GM19455 (cell line): Measurements from ENCODE around the gene CEP250.
"Not testable (repeated sequence)": the region's sequence is repeated elsewhere in the genome, so short reads cannot be mapped to it uniquely, and the experiment has no call there.

ENCODE experiments used
- ATAC-seq: cut with Tn5 transposase; IDR thresholded peaks from one replicate; pipeline ENCODE4 v1.9.1; 2021; ENCODE audit not compliant: unreplicated experiment

CEP250 gene

DNA sequence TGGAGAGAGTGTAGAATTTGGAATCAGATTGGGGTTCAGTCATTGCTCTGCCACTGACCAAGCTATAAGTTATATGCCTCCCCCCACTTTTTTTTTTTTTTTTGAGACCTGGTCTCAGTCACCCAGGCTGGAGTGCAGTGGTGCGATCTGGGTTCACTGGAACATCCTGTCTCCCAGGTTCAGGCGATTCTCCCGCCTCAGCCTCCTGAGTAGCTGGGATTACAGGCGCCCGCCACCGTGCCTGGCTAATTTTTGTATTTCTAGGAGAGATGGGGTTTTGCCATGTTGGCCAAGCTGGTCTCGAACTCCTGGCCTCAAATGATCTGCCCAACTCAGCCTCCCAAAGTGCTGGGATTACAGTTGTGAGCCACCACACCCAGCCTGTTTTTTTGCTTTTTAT lies 1.3 kb downstream of the CEP250 start:
- ATAC-seq = not testable (repeated sequence)

- not testable (repeated sequence) for ATAC-seq
Measured at GRCh38 chr20:35457539-35457938, 2.1 kb downstream of the CEP250 start.

GRCh38 chr20:35458388-35458787 lies 3.0 kb downstream of the CEP250 start:
- ATAC-seq = no peak

- ATAC-seq = no peak
Measured at GRCh38 chr20:35461620-35462019, 6.2 kb downstream of the CEP250 start.

DNA sequence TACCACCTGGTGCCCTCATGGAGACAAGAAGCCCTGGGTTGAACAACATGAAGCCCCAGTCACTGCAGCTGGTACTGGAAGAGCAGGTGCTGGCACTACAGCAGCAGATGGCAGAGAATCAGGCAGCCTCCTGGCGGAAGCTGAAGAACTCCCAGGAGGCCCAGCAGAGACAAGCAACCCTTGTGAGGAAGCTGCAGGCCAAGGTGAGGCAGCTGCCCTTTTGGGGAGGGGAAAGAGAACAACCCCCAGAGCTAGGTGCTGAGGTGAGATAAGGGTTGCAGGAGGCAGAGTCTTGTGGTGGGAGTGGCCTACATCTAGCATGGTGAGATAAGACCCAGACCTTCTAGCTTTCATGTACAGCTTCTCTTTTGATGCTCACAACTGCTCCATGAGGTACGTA lies 7.0 kb downstream of the CEP250 start:
- no peak for ATAC-seq

DNA sequence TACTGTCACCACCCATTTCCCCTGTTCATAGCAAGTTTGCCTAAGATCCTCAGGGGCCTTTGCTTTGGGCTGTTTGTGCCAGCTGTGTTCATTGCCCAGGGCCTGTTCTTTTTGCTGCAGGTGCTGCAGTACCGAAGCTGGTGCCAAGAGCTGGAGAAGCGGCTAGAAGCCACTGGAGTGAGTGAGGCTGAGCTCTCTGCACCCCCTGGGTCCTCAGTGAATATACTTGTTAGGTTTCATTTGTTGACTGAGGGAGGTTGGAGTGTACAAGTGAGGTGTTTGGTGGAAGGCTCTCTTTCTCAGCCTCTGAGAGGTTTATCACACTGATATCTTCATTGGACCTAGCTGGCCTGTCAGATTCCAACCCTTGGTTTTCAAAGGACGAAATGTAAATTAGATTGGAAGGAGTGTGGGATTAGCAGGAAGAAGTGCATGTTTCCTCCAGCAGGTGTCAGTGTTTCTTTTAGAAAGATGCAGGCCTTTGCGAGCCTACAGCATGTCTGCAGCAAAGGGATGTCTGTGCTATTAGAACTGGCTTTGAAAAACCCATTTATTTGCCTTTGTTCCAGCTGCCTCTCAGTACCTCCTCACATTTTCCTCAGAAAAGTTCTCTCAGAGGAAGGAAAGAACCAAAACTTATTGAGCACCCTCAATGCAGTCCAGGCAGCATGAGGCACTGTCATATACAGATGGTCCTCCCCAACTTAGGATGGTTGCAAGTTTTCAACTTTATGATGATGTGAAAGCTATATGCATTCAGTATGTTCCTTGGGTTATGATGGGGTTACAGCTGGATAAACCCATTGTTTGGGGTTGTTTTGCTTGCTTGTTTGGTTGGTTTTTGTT lies 8.3 kb downstream of the CEP250 start:
- ATAC-seq = no peak

DNA sequence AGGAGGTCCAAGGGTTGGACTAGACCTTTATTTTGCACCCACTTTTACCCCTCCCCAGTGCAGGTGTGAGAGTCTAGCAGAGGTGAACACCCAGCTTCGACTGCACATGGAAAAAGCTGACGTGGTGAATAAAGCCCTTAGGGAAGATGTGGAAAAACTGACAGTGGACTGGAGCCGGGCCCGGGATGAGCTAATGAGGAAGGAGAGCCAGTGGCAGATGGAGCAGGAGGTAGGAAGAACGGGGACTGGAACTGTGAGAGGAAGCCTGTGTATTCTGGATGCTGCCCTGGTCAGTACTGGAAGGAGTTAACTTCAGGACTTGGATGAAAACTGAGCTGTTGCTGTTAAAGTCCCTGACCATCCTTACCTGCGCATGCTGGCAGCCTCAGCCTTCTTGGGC lies 10.6 kb downstream of the CEP250 start:
- ATAC-seq = no peak

DNA sequence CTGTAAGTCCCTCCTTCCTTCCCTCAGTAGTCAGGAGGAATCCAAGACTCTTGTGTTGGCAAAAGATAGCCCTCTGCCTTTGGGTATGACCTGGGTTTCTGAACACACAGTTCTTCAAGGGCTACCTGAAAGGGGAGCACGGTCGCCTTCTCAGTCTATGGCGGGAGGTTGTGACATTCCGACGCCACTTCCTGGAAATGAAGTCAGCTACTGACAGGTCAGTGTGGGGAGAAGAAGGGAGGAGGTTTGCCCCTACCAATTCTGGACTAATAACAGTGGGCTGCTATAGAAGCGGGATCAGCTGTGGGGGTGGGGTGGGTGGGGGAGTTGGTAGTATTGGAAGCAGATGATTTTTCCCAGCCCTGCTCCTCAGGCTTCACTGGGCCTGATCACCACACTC lies 11.5 kb downstream of the CEP250 start:
- ATAC-seq = no peak

DNA sequence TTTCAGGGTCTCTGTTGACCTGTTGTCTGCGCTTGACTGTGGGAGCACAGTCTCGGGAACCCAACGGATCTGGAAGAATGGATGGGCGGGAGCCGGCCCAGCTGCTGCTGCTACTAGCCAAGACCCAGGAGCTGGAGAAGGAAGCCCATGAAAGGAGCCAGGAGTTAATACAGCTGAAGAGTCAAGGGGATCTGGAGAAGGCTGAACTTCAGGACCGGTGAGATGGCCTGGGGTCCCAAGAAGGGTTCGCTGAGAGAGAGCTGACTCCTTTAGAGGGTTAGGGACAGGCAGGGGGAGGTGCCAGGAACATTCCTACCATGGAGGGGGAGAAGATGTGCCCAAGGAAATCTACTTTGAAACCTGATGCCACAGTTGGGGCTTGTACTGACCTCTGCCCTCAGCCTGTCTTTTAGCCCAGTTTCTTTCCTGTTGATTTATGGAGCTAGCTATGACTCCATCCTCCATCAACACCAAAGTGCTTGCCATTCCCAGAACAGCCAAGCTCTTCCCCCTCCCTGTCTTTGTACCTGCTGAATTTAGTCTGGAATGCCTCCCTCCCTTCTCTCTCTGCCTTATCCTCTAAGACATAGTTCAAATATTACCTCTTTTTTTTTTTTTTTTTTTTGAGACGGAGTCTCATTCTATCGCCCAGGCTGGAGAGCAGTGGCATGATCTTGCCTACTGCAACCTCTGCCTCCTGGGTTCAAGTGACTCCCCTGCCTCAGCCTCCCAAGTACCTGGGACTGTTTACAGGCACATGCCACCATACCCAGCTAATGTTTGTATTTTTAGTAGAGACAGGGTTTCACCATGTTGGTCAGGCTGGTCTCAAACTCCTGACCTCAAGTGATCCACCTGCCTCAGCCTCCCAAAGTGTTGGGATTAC lies 12.2 kb downstream of the CEP250 start:
- ATAC-seq = no peak

DNA sequence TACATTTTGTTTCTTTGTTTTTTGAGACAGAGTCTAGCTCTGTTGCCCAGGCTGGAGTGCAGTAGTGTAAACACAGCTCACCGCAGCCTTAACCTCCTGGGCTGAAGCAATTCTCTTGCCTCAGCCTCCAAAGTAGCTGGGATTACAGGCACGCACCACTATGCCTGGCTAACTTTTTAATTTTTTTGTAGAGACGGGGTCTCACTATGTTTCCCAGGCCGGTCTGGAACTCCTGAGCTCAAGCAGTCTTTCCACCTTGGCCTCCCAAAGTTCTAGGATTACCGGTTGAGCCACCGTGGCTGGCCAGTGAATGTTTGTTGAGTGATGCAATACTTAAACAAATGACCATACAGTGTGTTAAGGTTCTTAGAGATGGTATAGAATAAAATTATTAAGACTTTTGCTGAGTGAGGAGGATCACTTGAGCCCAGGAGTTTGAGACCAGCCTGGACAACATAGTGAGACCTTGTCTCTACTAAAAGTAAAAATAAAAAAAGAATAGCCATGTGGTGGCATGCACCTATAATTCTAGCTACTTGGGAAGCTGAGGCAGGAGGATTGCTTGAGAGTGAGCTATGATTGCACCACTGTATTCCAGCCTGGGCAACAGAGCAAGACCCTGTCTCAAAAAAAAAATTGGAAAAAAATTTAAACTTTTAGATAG lies 13.4 kb downstream of the CEP250 start:
- no peak for ATAC-seq

DNA sequence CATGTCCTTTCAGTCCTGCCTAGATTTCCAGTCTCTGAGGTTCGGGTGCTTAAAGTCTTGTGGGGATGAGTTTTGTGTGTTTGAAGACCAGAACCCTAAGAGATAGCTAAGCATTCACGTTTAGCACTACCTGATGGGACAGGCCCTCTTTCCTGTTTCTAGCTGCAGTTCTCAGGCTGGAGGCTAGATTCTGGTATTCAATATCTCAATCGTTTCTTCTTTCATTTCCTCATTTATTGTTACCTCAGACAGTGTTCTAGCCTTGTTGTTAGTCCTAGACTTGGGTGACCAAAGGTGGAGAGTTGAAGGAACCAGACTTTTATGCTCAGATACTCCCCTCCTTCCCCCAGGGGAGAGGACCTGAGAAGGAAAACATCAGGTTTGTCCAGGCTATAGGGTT lies 16.8 kb downstream of the CEP250 start:
- ATAC-seq = no peak

DNA sequence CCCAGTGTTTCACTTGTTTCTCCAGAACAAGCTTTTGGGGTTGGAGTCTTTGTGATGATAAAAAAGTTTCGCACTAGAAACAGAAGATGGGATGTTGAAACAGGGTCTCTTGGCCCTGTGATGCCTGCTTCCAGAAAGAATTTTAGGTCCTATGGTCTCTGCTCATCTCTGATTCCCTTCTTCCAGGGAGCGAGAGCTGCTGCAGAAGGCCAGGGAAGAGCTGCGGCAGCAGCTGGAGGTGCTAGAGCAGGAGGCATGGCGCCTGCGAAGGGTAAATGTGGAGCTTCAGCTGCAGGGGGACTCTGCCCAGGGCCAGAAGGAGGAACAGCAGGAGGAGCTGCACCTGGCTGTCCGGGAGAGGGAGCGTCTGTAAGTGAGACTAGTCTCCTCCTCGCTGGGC lies 18.3 kb downstream of the CEP250 start:
- ATAC-seq = no peak

DNA sequence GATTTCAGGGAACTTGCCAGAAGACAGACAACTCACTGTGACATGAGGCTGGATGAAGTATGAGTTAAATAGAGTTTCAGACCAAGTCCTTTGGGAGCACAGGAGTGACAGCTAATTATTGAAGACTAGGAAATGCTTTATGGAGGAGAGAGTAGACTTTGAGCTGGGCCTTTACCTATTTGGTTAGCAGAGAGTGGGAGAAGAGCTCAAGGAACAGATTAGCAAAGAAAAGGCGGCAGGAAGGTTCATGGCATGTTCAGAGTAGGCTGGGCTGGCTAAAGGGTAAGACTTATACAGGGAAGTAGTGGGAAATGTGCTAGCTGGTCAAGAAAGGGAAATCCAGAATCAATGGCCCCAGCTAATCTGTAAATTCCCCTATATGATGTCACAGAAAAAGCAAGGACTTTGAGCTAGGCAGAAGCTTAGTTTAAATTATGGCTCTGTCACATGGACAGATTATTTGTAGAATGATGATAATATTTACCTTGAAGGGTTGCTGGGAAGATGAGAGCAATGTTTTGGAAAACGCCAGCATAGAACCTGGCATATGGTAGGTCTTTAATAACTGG lies 19.0 kb downstream of the CEP250 start:
- ATAC-seq = no peak

DNA sequence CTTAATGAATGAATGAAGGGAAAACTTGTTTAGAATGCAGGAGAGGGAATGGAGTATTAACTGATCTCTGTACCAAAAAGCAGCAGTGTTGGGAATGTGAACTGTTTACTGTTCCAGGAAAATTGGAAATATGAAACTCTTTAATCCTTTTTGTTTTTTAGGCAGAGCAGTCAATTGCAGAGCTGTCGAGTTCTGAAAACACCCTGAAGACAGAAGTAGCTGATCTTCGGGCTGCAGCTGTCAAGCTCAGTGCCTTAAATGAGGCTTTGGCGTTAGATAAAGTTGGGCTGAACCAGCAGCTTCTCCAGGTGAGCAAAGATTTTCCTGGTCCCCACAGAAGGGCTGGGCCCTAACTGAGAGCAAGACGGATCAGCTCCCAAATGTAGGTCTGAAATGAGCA lies 20.9 kb downstream of the CEP250 start:
- ATAC-seq = no peak

- ATAC-seq = no peak
Measured at GRCh38 chr20:35478804-35479472, 23.5 kb downstream of the CEP250 start.

DNA sequence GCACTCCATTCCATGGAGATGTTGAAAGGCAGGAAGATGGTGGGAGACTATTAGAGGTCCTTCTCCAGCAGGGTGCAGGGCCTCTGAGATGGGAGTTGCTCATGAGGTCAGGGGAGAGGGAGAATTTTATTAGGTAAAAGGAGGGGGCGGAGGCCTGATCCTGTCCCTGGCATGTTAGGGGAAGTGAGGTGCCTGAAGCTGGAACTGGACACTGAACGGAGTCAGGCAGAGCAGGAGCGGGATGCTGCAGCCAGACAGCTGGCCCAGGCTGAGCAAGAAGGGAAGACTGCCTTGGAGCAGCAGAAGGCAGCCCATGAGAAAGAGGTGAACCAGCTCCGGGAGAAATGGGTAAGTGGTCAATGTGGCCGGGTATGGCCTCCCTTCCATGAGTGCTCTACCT lies 24.4 kb downstream of the CEP250 start:
- no peak for ATAC-seq

- ATAC-seq = no peak
Measured at GRCh38 chr20:35487479-35487878, 32.1 kb downstream of the CEP250 start.

GRCh38 chr20:35489717-35490116 lies 34.3 kb downstream of the CEP250 start:
- no peak for ATAC-seq

DNA sequence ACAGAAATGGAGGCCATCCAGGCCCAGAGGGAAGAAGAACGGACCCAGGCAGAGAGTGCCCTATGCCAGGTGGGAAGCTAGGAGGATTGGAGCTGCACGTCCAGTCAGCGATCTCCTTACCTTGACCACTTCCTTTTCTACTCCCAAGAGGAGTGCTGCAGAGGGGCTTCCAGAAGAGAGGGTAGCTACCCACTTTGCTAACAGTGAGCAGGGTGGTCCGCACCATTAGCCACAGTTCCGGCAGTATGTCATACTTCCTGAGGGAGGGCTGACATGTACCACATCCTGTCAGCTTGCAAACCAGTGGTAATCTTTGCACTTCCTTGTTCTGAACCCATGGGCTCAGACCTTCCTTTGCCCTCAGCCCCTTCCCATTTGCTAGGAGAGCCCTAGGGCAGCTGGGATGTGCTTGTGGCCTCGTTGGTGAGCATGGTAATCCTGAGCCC lies 35.4 kb downstream of the CEP250 start:
- peak; percentile 85 for ATAC-seq

- no peak for ATAC-seq
Measured at GRCh38 chr20:35491823-35492222, 36.4 kb downstream of the CEP250 start.

GRCh38 chr20:35492352-35492751 lies 37.0 kb downstream of the CEP250 start:
- ATAC-seq = no peak
